HG03521 (cell line): ENCODE measurements around the gene TTC28.
"Not testable (repeated sequence)": the region's sequence is repeated elsewhere in the genome, so short reads cannot be mapped to it uniquely, and the experiment has no call there.

Experiments
- ATAC-seq: cut with Tn5 transposase; IDR thresholded peaks from one replicate; pipeline ENCODE4 v1.9.1; 2021; ENCODE audit warnings: mild to moderate bottlenecking, moderate library complexity; ENCODE audit not compliant: unreplicated experiment

TTC28 gene

GRCh38 chr22:28077166-28077565, 602.5 kb downstream of the TTC28 start:
- ATAC-seq = no peak

DNA sequence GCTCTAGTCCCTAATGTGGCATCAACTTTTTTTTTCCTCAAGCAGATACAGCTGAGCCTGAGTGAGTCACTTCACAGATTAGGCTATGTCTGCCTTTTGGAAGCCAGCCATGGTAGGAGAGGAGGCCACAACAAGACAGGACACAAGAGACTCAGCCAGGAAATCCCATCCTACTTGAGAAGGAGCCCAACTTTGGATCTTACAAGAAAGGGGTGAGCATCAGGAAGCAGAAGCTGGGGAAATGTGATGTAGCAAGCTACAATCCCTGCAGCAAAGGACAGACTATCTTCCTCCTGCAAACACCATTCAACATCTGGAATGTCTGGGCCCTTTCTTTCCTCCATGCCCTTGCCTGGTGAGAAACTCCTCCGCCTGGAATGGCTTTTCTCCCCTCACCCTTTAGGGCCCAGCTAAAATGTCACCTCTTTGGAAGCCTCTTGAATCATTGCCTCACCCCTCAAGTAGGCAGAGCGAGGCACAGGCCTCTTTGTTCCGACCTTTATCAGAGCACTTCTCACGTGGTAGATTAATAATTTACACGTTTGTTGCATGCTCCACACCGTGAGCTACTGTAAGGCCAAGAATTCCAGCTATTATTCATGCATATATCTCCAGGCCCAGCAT, 604.2 kb downstream of the TTC28 start:
- ATAC-seq = no peak

- no peak for ATAC-seq
These were observed 605.1 kb downstream of the TTC28 start for GRCh38 chr22:28074526-28074925.

GRCh38 chr22:28072066-28072465, 607.6 kb downstream of the TTC28 start:
- no peak for ATAC-seq

DNA sequence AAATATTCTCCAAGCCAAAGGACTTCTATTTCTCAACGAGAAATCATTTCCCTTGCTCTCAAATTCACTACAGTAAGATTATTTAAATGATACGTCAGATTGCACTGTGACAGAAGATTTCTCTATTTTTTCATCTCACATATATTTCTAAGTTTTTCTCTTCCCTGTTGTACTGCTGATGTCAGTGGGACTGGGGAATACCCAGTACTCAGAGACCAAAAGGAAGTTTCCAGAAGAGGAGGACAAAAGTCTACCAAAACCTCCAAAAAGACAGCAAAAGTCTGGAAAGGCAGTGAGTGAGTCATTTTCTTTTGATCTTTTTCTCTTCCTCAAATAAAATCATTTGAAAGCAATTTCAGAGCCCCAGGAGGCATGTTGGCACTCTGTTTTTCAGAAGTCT, 610.8 kb downstream of the TTC28 start:
- no peak for ATAC-seq

DNA sequence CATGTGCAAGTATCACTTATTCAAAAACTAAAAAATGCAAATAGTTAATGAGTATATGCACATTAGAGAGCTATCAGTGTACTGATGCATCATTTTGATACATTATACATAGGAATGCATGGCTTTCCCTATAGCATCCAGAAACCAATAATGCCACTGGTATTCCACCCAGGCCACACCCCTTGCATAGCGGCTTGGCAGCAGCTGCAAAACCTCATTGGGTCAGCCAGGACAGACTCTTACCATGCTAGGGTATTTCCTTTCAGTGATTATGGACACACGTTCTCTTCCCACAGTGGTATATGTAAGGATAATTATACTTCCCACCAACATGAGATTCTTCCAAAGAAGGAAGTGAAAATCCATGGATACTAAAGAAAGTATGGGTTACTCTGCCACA, 614.7 kb downstream of the TTC28 start:
- ATAC-seq = no peak

DNA sequence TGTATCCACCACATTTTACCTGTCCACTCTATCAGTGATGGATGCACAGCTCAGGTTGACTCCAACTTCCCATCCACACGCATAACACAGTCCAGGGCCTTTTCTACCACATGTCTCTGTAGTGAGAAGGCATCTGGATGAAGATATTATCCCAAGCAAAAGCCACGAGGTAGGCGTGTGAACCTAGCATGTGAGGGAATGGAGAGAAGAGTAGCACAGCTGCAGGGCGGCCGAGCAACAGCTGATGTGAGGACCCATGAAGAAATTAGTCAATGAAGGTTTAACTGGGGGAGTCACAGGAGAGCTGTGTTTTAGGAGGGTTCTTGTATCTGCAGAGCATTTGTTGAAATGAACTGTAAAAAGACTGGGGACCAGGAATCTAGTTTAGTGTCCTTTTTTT, 616.0 kb downstream of the TTC28 start:
- ATAC-seq = no peak

DNA sequence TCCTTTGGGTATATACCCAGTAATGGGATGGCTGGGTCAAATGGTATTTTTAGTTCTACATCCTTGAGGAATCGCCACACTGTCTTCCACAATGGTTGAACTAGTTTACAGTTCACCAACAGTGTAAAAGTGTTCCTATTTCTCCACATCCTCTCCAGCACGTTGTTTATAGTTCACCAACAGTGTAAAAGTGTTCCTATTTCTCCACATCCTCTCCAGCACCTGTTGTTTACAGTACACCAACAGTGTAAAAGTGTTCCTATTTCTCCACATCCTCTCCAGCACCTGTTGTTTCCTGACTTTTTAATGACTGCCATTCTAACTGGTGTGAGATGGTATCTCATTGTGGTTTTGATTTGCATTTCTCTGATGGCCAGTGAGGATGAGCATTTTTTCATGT, 619.0 kb downstream of the TTC28 start:
- ATAC-seq = not testable (repeated sequence)

DNA sequence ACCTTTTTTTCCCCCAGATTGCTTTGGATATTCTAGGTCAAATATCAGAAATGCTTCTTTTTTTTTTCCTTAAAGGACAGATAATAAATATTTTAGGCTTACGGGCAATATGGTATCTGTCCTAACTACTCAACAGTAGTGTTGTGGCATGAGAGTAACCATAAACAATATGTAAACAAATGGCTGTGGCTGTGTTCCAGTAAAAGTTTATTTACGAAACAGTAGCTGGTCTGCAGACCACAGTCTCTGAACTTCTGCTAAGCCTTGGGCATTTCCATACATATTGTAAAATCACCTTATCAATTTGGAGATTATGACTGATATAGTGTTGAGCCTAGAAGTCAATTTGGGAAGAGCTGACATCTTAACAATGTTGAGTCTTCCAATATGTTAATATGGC, 621.6 kb downstream of the TTC28 start:
- no peak for ATAC-seq

DNA sequence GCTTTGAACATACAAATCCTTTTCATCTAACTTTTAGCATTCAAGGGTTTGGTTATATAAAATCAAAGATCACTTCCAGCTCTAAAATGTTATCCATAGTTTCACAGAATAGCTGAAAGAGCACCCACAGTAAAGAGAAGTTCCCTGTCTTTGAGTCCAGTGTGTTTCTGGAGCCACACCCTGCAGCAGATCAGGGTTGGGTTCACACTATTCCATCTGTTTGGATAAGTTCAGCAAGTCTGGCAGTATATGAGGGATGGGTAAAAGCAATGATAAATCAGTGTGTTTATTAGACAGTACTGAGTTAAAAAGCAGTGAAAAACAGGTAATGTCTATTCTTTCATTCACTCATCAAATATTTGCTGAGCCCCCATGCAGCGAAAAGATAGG, 624.8 kb downstream of the TTC28 start:
- no peak for ATAC-seq

DNA sequence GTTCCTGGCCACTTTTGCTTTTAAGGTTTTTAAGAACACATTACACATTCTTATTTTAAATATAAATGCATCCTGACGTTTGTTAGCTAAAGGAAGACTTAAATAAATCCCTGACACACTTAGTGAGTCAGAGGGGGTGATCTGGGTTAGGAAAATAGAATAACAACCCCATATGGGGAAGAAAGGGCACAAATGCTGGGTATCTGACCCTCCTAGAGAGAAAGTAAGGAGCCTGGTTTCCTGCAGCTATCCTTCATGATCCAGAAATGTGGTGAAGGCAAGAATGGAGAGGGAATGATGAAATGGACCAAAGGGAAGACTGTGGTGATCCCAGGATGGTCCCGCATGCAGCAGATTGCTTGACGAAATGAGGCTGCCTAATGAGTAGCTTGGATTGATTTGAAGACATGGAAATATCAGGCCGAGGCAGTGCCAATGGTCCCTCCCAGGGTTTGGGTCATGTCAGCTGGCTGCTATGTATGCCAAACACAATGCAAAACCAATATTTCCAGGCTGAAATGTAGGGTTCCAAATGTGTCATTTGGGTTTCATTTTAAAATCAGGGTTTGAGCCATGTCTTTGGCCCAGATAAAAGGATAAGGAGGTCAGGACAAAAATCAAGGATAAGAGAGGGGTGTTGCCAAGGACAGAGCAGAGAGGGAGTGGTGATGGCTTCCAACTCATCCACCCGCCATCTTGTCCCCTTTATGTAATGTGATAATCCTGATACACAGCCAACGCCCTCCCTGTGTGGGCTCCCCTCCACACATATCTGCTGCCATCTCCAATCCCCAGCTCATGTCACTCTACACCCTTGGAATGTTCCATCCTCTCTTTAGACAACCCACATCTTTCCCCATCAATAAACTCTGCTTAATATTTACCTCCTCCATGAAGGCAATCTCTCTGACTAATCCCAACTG, 625.5 kb downstream of the TTC28 start:
- no peak for ATAC-seq

DNA sequence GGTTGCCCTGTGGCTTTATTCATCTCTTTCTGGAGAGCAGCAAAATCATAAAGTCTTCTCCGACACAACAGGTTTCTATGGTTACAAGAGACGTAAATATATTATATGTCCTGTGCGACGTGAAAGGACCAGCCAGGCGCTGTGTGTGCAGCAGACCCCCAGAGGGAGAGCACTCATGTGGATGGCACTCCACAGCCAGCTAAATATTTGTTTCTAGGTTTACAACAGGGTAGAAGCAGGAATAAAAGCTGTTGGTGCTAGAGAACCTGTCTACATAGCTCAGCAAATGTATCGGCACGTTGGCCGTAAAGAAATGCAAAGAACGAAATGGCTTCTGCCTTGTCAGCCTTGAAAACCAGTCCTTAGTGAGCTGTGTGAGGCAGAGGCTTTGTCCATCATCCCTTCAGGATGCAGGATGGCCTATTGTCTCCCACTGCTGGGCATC, 626.8 kb downstream of the TTC28 start:
- ATAC-seq = no peak

DNA sequence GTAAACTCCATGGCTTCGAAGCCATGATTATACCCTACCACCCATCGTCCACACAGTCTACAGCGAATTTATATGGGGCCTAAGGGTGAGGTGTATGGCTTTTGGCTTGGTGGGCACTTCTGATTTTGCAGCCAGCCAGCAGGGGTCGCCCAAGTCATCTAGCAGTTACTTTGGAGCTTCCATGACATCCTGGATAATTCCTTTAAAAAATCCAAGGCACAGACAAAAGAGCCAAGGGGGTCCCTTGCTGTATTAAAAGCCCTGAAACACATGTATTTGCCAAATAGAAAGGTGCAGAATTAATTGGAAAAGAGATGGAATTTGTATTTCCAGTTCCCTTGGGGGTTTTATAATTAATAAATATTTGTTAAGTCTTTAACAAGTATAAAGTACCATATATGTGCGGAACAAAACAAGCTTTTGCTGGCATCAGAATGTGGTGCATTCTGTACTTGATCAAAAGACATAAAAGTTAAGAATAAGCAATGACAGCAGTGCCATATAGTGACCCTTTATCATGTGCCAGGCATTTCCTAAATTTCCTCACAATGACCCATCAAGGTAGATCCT, 627.8 kb downstream of the TTC28 start:
- ATAC-seq = no peak

- ATAC-seq = no peak
These were observed 628.4 kb downstream of the TTC28 start for GRCh38 chr22:28051091-28051786.

- no peak for ATAC-seq
These were observed 631.1 kb downstream of the TTC28 start for GRCh38 chr22:28048529-28048928.

- no peak for ATAC-seq
These were observed 631.9 kb downstream of the TTC28 start for GRCh38 chr22:28047740-28048139.

GRCh38 chr22:28046100-28046499, 633.5 kb downstream of the TTC28 start:
- ATAC-seq = no peak

GRCh38 chr22:28044546-28045173, 635.0 kb downstream of the TTC28 start:
- ATAC-seq = no peak

DNA sequence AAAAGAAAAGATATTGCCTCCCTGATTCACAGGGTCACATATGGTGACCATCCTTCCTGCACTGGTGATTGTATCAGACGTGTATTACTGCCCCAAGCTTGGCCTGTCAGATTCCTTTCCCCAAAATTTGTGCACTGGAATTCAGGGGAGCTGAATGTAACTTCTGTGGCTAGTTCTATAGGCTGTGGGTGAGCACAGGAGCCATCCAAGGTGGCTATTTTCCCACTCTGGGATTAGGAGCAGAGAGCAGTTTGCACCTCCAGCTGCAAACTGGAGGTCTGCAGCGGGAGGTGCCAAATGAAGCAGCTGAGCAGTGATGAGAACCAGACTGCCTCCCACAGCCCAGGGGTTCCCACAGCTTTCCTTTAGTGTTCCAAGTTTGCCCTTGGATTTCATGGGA, 636.4 kb downstream of the TTC28 start:
- no peak for ATAC-seq

GRCh38 chr22:28034760-28035401, 644.8 kb downstream of the TTC28 start:
- ATAC-seq = no peak
